NCI-H226 (cell line): Measurements from ENCODE around the gene CUL1.

Experiments
- DNase-seq: peaks from one replicate; pipeline ENCODE4 v3.0.0-alpha.2; 2015

The CUL1 gene

GRCh38 chr7:148719753-148720152 is 21.1 kb downstream of the CUL1 start:
- no peak for DNase-seq

- DNase-seq, result no peak
Measured at GRCh38 chr7:148720472-148720871, 21.8 kb downstream of the CUL1 start.

- no peak for DNase-seq
Measured at GRCh38 chr7:148721390-148721789, 22.7 kb downstream of the CUL1 start.

GRCh38 chr7:148722340-148723165 is 23.9 kb downstream of the CUL1 start:
- no peak for DNase-seq

- no peak for DNase-seq
Measured at GRCh38 chr7:148723166-148723559, 24.5 kb downstream of the CUL1 start.

- DNase-seq, result no peak
Measured at GRCh38 chr7:148723846-148724245, 25.1 kb downstream of the CUL1 start.

GRCh38 chr7:148726385-148726784 is 27.7 kb downstream of the CUL1 start:
- no peak for DNase-seq

GRCh38 chr7:148727501-148728278 is 29.0 kb downstream of the CUL1 start:
- DNase-seq, result no peak

GRCh38 chr7:148729984-148730733 is 31.5 kb downstream of the CUL1 start:
- DNase-seq, result no peak

- DNase-seq, result no peak
Measured at GRCh38 chr7:148732862-148733261, 34.2 kb downstream of the CUL1 start.

GRCh38 chr7:148733496-148733895 is 34.8 kb downstream of the CUL1 start:
- no peak for DNase-seq

GRCh38 chr7:148735141-148735540 is 36.4 kb downstream of the CUL1 start:
- no peak for DNase-seq

- DNase-seq, result no peak
Measured at GRCh38 chr7:148735967-148736366, 37.3 kb downstream of the CUL1 start.

GRCh38 chr7:148738737-148739535 is 40.2 kb downstream of the CUL1 start:
- no peak for DNase-seq

GRCh38 chr7:148746135-148746534 is 47.4 kb downstream of the CUL1 start:
- DNase-seq, result no peak

GRCh38 chr7:148747274-148747673 is 48.6 kb downstream of the CUL1 start:
- DNase-seq, result no peak

GRCh38 chr7:148750442-148751355 is 52.0 kb downstream of the CUL1 start:
- DNase-seq, result no peak

GRCh38 chr7:148753224-148753623 is 54.5 kb downstream of the CUL1 start:
- no peak for DNase-seq

- DNase-seq, result no peak
Measured at GRCh38 chr7:148754912-148755311, 56.2 kb downstream of the CUL1 start.

- no peak for DNase-seq
Measured at GRCh38 chr7:148761499-148762278, 63.0 kb downstream of the CUL1 start.

- peak; percentile 19 for DNase-seq
Measured at GRCh38 chr7:148763622-148764021, 64.9 kb downstream of the CUL1 start.
